HG03135 (cell line): ENCODE measurements around the gene TMEM59L.
"Not testable (repeated sequence)": the region's sequence is repeated elsewhere in the genome, so short reads cannot be mapped to it uniquely, and the experiment has no call there.

Experiments
- ATAC-seq: cut with Tn5 transposase; IDR thresholded peaks from one replicate; pipeline ENCODE4 v1.9.1; 2021; ENCODE audit warnings: mild to moderate bottlenecking, moderate library complexity; ENCODE audit not compliant: unreplicated experiment

Gene TMEM59L

DNA sequence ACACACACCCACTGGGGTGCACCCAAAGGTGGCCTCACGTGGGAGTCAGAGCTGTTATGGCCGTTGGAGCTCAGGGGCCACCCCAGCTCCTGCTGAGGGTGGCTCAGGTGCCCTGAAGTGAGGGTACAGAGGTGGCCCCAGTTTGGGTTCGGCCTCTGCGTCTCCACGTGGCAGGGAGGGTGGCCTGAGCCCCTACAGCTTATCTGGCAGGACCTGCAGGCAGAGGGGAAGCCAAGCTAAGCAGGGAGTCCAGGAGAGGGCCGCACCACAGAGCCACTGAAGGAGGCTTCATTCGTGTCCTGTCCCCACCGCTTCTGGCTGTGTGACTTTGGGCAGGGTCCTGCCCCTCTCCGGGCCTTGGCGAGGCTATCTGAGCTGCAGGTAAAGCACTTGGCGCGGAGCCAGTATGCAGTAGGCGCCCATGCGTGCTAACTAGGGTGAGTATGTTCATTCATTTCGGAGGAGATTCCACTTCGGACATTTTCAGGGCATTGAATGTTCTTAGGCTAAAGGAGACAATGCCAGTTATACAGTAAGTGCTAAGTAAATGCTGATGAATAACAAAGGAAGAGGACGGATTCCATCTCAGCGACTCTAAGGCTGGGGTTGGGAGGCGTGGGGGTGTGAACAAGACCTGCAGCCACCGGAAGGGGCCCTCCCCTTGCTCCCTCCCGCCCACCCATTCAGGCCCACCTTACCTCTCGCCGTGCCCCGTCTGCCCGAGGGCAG, 19.1 kb upstream of the TMEM59L start:
- no peak for ATAC-seq

- ATAC-seq: no peak
These were observed 18.4 kb upstream of the TMEM59L start for GRCh38 chr19:18594096-18594823.

DNA sequence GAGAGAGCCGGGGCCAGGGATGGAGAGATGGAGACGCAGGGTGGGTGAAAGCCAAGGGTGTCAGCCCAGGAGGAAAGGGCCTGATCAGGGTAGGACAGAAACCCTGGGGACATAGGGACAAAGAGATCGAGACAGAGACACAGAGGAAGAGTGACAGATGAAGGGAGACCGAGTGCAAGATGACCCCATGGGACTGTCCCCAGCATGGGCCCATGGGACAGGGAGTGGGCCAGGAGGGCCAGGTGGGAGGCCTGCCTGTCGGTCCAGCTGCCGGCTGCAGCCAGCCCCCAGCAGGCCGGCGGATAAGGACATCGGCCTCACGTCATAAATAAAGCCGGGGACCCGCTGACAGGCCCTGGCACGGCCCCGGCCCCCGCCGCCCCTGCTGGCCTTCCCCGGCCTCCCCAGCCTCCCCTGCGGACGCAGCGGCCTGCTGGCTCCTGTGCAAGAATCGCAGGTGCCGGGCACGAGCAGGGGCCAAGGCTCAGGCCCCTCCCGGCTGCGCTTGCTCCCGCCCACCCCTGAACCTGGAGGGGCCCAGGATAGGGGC, 17.8 kb upstream of the TMEM59L start:
- no peak for ATAC-seq

DNA sequence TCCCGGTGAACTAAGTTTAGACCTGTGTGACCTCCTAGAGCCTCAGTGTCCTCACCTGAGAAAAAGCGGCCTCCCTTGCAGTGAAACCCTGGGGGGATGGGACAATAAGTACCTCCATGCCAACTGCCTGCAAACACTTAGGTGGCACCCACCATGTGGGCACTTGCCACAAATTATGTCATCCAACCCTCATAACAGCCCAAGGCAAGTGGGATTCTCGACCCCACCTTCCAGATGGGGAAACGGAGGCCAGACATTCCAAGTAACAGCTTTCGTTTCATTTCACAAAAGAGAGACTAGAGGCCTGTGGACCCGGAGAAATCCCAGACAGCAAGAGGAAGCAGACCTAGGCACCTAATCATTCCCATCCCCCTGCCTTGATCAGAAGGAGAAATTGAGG, 17.2 kb upstream of the TMEM59L start:
- no peak for ATAC-seq

DNA sequence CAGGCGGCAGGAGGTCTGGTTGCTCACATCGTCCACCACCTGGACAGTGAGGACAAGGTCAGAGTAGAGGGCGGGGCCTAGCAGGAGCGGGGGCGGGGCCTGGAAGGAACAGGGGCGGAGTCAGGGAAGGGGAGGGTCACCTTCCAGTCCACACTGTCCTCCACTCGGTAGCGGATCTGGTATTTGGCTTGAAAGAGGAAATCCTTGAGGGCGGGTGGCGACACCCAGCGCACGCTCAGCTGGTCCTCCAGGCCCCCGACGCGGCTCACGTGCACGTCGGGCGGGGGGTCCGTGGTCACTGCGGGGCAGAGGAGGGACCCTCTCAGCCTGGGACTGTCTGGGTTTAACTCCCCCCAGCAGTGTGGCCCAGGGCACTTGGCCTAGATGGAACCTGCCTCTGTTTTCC, 15.9 kb upstream of the TMEM59L start:
- ATAC-seq: no peak

- no peak for ATAC-seq
These were observed 14.6 kb upstream of the TMEM59L start for GRCh38 chr19:18597809-18598660.

GRCh38 chr19:18599485-18599884, 13.2 kb upstream of the TMEM59L start:
- no peak for ATAC-seq

DNA sequence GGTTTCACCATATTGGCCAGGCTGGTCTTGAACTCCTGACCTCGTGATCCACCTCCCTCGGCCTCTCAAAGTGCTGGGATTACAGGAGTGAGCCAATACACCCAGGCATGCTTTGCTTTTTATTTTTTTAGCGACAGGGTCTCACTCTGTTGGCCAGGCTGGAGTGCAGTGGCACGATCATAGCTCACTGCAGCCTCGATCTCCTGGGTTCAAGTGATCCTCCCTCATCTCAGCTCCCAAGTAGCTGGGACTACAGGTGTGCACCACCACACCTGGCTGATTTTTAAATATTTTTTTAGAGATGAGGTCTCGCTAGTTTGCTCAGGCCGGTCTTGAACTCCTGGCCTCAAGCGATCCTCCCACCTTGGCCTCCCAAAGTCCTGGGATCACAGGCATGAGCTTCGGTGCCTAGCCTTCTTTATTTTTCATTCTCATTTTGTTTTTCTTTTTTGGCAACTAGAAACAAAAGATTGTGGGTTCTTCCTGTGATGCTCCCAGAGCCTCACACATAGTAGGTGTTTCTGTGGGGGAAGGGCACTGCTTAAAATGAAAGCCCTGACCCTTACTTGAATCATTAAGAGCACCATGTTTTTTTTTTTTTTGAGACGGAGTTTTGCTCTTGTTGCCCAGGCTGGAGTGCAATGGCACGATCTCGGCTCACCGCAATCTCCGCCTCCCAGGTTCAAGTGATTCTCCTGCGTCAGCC, 11.8 kb upstream of the TMEM59L start:
- not testable (repeated sequence) for ATAC-seq

- no peak for ATAC-seq
These were observed 10.8 kb upstream of the TMEM59L start for GRCh38 chr19:18601875-18602274.

DNA sequence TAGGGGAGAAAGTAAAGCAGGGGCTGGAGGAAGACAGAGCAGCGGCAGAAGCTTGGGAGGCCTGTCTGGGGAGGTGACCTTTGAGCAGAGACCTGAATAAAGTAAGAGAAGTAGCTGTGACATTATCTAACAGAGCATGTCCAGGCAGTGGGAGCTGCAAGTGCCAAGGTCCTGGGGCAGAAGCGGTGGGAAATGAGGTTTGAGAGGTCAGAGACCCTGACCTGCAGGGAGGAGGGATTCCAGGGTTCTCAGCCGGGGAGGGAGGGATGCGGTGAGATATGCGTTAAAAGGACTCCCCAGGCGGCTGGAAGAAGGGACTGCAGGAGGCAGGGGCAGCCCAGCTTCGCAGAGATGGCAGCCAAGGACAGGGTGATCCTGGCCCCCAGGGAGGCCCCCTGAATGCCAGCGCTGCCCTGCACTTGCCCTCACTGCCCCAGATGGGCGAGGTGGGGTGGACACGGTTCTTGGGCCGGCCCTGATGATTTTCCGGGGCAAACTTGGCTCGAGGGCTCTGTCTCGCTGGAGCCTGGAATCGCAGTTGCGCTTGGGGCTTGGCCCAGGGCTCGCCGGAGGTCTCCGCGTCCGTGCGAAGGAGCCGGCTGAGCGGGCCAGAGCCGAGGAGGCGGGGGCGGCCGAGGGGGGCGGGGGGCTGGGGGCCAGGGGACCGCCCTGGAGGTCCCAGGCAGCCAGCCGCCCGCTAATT, 9.3 kb upstream of the TMEM59L start:
- no peak for ATAC-seq

GRCh38 chr19:18603958-18604819, 8.5 kb upstream of the TMEM59L start:
- ATAC-seq: no peak

GRCh38 chr19:18604820-18605159, 7.9 kb upstream of the TMEM59L start:
- no peak for ATAC-seq

GRCh38 chr19:18605196-18605545, 7.5 kb upstream of the TMEM59L start:
- ATAC-seq: no peak

- ATAC-seq: no peak
These were observed 7.0 kb upstream of the TMEM59L start for GRCh38 chr19:18605546-18606280.

GRCh38 chr19:18606281-18607225, 6.1 kb upstream of the TMEM59L start, which contains the start of gene CRLF1:
Gene CRLF1 (minus strand): TSS chr19:18606799. CDS start chr19:18606656, 143 bp downstream.
- no peak for ATAC-seq

GRCh38 chr19:18607226-18608101, 5.2 kb upstream of the TMEM59L start:
- no peak for ATAC-seq
